ENCODE measurements around the gene MT4.

Gene MT4

DNA sequence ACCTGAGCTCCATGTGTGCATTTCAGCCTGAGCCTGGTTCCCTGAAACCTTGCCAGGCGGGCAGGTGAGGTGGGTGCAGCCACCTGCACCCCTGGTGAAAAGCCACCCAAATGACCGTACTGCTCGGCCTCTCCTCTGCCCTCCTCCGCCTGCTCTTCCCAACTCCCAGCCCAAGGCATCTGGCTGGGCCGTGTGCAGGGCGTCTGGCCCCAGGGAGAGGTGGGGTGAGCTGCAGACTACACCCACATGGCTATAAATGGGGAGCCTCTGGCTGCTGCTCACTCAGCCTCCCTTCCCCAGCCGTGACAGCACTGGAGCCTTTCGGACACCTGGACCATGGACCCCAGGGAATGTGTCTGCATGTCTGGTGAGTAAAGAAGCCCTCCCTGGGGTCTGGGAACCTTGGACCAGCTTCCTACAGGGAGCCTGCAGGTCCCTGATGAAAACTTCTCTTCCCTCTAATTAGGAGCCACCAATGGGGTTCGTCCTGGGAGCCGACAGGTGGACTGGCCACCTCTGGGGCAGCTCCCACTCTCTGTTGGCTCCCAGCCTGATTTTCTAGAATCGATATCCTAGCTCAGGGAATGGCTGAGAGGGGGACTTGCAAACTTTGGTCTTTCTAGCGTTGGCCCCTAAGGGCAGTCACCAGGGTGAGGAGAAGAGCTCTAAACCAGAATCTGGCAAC is at the start of gene MT4:
MT4 (plus strand) TSS at position 281 of the 685 bp plus-strand sequence; CDS start at position 337, 56 bp downstream.
- no peak for DNase-seq (ENCODE audit: low read depth in 2 of 2)

DNA sequence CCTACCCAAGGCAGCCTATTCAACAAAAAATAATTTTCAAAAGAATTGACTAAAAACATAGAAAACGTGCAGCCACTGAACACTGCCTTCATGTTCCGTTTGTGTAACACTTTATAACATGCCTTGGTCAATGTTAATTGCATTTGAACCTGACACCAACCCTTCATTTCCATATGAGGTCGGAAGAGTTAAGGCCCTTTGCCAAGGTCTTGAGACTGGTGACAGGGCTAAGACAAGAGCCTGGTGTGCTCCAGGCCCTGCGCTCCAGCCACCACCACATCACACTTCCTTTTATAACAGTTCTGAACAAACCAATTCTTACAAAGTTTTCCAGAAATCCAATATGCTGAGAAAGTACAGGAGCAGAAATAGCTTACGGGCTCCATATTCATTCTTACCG is 49.2 kb upstream of the MT4 start:
- no peak for DNase-seq (ENCODE audit: low read depth in 2 of 2)

DNA sequence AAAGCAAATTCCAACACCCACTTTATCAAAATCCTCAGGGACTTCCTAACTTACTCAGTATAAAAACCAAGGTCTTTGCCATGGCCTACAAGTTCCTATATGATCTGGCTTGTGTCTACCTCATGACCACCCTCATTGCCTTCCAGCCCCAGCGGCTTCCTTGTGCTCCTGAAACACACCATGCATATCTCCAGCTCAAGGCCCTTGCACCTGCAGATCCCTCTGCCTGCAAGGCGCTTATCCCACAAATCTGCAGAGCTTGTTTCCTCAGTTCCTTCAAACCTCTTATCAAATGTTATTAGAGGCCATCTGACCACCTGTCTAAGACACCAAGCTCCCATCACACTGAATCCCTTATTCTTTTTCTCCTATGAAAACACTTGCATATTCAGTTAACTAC is 47.7 kb upstream of the MT4 start:
- no peak for DNase-seq (ENCODE audit: low read depth in 2 of 2)

DNA sequence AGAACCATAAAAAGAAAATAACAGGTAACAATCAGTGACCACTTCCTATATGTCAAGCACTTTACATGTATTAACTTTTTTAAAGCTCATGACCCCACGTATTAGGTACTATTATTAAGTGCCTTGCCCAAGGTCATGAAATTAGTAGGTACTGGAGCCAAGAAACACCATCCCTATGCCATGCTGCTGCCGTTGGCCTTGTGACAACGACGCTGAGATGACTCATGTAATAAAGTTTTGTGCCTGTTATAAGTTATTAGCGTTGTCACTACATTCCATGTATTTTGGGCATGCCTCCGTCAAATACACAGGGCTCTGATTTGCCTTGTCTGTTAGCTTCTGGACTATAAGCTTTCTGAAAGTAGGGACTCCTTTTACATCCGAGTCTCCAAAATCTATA is 46.4 kb upstream of the MT4 start:
- DNase-seq (ENCODE audit: low read depth in 2 of 2), result no peak

DNA sequence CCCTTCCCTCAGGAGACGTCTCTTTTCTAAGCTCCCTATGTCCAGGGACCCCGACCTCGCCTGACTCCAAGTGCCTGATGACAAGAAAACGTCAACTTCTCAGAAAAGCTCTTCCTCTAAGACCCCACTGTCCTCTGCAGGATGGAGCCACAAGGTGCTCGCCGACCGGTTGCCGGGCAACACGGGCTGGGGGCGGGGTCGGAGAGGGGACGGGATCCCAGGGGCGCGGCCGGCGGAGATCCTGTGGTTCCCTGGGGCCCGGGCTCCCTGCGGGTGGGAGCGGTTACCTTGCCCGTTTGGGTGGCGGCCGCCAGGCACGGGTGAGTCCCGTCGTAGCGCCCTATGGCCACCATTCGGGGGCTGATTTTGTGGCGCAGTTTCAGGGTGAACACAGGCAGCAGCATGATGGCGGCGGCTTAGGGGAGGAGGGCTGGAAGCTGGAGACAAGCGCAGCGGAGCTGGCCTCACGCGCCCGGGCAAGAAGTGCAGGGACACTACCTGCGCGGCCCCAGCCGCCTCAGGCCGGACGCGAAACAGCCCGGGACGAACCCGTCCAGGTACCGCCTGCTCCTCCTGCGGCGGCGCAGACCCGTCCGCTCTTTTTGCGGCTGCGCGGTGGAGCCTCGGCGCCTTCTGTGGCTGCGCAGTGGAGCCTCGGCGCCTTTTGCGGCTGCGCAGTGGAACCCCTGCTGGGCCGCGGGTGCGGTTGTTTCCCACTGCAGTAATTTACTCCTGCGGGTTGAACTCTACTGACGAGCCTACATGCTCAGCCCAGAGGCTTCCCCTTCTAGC is 45.2 kb upstream of the MT4 start, which contains the start of gene BBS2:
BBS2 (minus strand) TSS at position 566 of the 792 bp plus-strand sequence; CDS start at position 404, 162 bp downstream.
- DNase-seq (ENCODE audit: low read depth in 2 of 2), result peak; percentile 77 to 85

DNA sequence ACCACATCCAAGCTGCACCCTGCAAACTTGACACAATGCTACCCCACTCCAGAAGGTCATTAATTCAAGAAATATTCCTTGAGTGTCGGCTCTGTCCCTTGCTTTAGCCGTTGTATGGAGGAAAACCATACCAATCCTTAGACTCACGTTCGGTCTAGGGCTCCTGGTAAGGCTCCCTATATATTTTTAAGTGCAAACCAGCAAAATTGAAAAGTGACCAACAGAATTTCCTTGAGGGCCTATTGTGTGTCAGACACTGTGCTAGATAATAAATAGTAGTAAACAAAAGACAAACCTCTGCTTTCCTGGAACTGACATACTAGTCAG is 44.7 kb upstream of the MT4 start:
- DNase-seq (ENCODE audit: low read depth in 2 of 2), result no peak

DNA sequence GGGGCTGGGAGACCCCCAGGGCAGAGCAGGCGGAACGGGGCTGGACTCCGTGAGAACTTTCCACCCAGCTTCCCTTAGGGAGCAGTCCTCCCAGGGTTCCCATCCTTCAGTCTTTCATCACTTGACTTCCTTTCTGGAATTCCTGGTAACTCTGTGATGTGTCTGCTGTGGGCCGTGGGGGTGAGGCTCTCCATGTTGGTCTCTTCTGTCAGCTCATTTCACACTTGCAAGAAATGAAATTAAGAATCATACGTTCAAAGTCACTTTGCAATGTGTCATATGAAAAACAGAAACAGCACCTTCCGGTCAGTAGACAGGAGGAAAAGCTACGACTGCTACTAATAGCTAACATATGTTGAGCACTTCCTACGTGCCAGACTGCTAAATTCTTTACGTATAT is 39.6 kb upstream of the MT4 start:
- no peak for DNase-seq (ENCODE audit: low read depth in 2 of 2)

DNA sequence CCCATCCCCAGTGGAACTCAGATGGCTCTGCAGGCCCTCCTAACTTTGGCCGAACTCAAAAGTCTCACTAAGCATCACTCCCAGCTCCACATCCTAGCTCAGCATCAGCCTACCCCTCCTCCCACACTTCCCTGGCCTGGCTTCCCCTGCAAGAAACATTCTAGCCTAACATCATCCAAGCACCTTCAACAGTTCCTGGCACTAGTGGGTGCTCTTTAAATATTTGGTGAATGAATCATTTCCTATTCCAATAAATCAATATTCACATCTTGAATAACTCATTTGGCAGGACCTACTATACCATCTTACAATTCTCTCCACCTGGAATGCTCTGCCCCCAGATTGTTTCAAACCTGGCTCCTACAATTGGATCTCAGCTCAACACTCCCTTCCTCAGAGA is 34.0 kb upstream of the MT4 start:
- DNase-seq (ENCODE audit: low read depth in 2 of 2), result no peak

DNA sequence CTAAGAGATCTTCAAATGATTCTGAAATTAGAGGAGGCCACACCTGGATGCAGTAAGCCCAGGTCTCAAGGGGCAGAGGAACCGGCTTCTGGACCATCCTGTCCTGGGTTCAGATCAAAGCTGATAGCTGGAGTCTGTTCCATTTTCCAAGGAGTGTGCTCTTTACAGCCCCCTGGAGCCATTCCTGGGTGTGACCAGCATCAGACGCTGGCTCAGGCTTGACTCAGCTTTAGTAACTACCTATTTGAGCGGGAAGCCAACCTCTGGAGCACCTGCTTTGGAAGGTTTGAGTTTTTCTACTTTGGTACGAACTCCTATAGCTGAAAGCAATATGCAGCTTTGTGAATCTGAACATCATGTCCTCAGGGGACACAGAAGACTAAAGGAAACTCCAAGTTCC is 32.2 kb upstream of the MT4 start:
- DNase-seq (ENCODE audit: low read depth in 2 of 2), result no peak

DNA sequence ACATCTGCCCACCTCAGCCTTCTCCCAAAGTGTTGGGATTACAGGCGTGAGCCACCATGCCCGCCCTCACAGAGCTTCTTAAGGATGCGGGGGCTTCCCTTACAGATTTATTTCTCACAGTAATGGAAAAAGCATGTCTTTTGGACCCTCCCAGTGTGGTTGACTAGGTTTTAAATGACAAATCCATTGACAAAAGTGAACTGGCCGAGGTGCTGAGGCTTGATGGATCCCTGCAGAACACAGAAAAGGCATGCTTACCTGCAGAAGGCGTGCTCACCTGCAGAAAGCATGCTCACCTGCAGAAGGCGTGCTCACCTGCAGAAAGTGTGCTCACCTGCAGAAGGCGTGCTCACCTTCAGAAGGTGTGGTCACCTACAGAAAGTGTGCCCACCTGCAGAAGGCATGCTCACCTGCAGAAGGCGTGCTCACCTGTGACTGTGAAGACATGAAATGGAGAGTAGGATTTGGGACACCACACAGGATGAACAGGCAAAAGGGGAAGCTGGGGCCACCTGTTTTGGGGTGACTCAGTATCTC is 30.0 kb upstream of the MT4 start:
- DNase-seq (ENCODE audit: low read depth in 2 of 2), result no peak

DNA sequence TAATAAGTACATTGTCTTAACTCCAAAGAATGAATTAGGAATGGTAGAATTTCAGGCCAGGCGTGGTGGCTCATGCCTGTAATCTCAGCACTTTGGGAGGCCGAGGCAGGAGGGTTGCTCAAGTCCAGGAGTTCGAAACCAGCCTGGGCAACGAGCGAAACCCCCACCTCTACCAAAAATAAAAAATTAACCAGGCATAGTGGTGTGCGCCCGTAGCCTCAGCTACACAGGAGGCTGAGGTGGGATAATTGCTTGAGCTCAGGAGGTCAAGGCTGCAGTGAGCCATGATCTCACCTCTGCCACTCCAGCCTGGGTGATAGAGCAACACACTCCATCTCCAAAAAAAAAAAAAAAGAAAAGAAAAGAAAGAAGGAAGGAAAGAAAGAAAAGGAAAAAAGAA is 26.5 kb upstream of the MT4 start:
- no peak for DNase-seq (ENCODE audit: low read depth in 2 of 2)

DNA sequence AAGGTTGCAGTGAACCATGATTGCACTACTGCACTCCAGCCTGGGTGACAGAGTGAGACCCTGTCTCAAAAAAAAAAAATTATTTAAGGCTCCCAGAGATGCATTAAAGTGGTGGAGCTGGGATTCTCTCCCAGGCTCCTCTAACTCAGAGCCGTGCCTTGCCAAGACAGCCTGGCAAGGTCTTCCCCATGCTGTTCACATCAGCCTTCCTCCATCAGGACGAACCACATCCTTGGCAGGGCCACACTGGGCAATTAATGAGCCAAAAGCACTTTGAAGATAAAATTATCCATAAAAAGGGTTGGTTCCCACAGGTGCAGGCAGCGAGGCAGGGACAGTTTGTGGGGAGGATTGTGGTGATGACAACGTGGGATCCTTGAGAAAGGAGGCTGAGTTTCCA is 25.2 kb upstream of the MT4 start:
- DNase-seq (ENCODE audit: low read depth in 2 of 2), result no peak

DNA sequence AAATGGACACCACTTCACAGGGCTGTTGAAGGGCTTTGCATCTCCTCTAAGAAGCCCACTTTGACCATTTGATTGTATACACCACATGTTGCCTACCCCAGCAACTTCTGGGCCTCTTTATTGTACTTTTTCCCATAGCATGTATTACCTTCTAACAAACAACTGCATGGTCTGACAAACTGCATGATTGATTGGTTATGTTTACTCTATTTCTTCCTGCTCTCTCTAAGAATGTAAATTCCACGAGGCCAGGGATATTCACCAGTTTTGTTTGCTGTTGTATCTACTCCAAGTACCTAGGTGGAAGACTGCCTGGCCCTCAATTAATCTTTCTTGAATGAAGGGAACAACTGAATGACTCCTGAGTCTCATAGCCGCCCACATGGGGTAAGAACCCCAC is 22.8 kb upstream of the MT4 start:
- DNase-seq (ENCODE audit: low read depth in 2 of 2), result no peak

DNA sequence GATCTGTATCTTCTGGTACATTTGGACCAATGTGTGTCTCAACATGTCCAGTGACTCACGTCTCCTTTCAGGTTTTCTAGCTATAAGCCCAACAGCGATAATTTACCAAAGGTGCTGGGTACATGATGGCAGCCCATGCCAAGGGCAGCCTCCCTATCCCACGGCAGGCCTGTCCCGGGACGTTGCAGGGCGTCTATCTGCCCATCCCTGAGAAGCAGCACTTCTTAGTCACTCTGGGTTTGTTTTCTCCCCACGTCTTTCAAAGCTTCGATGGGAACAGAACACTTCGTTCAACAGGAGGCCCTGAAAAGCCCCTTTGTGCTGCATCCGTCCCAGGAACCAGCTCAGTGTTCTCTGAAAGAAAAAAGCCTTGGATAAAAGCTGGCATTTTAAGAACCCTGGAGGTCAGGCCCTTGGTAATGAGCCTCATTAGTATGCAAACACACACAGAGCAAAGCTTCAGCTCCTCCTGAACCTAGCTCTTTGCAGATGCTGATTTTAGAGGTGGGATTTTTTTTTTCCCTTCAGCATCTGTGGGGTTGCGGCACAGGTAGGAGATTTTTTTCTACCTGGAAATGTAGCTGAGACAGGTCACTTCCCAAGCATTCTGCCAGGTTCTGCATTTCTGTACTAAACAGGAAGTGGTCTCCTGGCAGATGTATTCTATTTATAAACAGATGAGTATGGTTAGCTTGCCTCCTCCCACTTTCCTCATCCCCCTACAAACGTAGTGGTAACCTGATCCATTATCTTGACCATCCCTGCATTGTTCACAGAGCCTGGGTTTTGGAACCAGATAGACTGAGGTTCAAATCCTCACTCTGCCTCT is 17.5 kb upstream of the MT4 start:
- no peak for DNase-seq (ENCODE audit: low read depth in 2 of 2)

DNA sequence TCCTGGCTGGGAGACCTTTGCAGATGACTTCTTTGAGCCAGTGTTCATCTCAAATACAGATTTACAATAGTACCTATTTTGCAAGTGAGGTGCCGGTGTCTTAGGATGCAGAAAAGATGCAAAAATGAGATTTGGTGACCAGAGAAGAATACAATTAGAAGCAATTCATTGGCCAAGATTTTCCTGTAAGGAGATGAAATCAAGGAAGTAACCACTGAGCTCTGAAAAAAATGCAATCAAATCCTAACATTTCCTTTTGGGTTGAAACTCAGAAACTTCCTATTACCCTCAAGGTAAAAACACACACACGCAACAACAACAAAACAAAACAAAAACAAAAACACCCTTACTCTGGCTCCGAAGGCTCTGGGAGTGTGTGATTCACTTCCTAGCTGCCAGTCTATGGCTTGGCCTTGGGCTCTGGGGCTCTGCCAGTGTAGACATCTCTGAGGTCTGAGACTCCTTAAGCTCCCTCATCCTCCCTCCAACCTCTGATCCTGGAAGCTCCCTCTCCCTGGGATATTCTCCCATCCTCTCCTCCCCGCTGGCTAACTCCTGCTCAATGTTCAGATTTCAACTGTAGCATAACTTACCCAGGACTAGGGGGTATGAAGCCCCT is 16.8 kb upstream of the MT4 start:
- DNase-seq (ENCODE audit: low read depth in 2 of 2), result no peak

DNA sequence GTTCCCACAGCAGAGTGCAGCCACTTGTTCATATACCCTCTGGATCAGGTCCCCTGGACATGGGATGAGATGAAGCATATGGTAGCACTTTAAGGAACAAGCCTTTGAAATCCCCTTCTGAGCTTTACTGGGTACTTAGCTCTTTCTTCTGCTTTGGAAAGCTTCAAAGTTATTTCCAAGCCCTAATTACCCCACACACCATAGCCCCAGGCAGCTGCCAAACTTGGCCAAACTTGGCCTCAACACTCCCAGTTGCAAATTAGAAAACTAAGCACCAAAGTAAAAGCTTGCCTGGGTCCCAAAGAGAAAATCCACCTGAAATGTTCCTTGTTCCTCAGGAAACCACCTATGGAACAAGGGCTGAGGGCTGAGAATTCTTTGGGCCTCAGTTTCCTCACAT is 15.7 kb upstream of the MT4 start:
- DNase-seq (ENCODE audit: low read depth in 2 of 2), result no peak

DNA sequence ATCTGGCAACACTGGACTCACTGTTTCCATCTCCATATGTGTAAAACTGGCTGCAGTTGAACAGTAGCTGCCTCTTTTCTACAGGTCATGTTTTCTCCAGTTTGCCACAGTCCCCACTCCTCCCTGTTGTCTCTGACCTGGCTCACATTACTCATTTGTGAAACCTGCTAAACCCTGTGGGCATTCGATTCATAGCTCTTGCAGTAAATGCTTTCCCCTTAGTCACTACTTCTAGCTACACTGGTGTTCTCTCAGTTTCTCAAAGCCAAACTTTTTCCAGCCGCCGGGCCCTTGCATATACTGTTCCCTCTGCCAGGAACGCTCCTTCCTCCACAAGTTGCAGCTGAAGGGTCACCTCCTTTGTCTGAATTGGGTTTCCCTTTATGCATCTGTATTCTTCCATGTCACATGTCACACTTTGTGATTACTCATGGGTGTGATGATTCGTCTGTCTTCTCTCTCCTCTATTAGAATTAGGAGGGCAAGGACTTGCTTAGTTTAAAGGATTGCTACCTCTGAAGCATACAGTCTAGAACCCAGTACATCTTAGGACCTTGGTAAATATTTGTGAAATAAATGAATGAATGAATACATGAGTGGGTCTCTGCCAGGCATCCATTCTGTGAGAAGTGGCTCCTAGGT is 15.0 kb upstream of the MT4 start:
- DNase-seq (ENCODE audit: low read depth in 2 of 2), result peak in 1 of 2 donors; percentile 7

DNA sequence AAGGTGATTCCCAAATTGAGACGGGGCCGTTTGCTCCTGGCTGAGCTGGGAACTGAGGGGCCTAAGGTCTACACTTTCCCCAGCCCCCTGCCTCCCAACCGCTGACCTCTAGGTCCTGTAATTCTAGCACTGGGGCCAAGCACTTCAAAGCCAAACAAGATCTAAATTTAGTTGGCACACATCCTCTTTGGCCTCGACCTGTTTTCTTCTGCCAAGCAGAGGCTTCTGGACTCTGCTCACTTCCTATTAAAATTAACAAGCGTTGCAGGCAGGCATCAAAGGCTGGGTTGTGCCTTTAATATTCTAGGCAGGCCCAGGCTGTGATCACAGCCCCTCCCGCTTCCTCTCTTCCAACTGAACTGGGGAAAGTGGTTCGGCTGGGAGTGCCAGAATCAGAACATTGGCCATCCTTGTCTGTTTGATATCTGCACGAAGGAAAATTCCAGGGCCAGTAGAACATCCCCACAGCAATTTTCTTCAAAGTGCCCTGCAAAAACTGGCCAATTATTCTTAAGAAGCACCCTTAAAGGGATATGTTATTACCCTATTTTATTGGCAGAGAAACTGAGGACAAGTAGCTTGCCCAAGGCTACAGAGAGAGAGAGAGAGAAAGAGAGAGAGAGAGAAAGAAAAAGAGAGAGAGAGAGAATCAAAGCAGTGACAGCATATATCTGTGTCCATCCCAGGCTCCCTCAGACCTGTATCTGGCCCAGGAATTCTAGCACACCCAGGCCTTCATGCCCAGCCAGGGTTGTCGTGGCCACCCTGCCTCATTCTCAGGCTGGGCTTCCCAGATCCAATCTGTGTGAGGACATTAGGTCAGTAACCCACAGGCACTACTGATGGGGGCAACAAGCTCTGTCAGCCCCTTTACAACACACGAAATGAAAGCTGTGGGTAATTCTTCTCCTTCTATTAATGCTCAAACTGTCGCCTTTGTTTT is 12.8 kb upstream of the MT4 start:
- DNase-seq (ENCODE audit: low read depth in 2 of 2), result no peak

DNA sequence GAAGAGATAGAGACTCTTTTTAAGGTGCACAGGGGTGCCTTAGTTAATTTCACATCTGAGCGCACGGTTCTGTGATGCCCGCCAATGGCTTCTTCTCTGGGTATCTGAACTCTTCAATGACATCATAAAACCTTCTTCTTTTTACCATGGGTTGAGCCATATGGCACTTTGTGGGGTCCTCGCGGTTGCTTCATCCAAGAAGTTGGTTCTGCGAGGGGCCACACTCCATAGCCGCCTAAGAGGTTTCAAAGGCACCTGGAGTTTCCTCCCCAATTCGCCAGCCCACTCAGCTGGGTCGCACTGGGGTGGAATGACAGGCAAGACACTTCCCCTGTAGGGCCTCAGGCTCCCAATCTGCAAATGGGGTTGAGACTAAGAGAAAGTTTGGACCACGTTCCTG is 10.4 kb upstream of the MT4 start:
- DNase-seq (ENCODE audit: low read depth in 2 of 2), result no peak

DNA sequence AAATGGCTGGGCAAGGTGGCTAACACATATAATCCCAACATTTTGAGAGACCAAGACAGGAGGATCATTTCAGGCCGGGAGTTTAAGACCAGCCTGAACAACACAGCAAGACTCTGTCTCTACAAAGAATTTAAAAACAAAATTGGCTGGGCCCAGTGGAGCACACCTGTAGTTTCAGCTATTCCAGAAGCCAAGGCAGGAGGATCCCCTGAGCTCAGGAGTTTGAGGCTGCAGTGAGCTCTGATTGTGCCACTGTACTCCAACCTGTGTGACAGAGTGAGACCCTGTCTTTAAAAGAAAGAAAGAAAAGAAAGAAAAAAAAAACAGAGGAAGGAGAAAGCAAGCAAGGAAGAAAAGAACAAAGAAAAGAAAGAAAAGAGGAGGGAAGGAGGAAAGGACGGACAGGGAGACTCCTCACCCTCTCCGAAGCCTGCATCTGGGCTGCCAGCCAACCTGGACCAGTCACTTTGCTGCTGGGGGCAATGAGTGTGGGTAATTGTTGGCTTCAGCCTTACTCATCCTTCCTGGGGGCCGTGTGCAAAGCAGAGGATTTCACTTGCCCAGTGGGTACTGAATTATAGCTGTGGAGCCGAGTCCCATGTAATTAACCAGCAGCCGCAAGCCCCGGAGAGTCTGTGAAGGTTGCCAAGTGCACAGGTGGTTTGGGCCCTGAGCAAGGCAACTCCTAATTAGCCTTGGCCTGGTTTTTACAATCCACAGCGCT is 6.7 kb upstream of the MT4 start:
- DNase-seq (ENCODE audit: low read depth in 2 of 2), result no peak

All from stimulated activated CD4-positive, alpha-beta T cell treated with anti-CD3 and anti-CD28 coated beads, Interleukin-15, amount 100 ng/mL, for 48 hours (primary cell).